Progenitor cell of endocrine pancreas (in vitro differentiated cells): ENCODE measurements around the gene CEBPA. TPM values are rescaled to one million over a fixed set of nuclear protein-coding genes. Genes with fewer than 3 reads are reported as not detected.
A peak's percentile ranks its signal among the peaks of the same experiment; 100 is the strongest.

Experiments
- DNase-seq: peaks from one replicate; pipeline ENCODE4 v3.0.0; 2021; ENCODE audit warnings: low spot score; ENCODE audit not compliant: unreplicated experiment
- H3K27ac Mint-ChIP-seq: 2 replicates; pipeline ENCODE4 v1.8.0; 2021; ENCODE audit warnings: mild to moderate bottlenecking, moderate library complexity, mixed read lengths
- H3K27me3 Mint-ChIP-seq: 2 replicates; pipeline ENCODE4 v1.8.0; 2021; ENCODE audit warnings: mixed read lengths
- H3K36me3 Mint-ChIP-seq: 2 replicates; pipeline ENCODE4 v1.8.0; 2022; ENCODE audit warnings: mixed read lengths; ENCODE audit not compliant: insufficient read depth
- H3K4me1 Mint-ChIP-seq: 2 replicates; pipeline ENCODE4 v1.8.0; 2021; ENCODE audit warnings: low read depth, mixed read lengths
- H3K4me3 Mint-ChIP-seq: 2 replicates; pipeline ENCODE4 v1.8.0; 2021; ENCODE audit warnings: low read depth, mild to moderate bottlenecking, moderate library complexity, mixed read lengths
- H3K9me3 Mint-ChIP-seq: 2 replicates; pipeline ENCODE4 v1.8.0; 2021; ENCODE audit warnings: low read depth, mixed read lengths
- total RNA-seq: library from RNA; stranded (reverse); gene quantifications from 2 replicates; pipeline ENCODE4 v1.2.1, GENCODE V29; 2021
- TF ChIP-seq, protein P1 (sequence below): fragments of 200-600 bp; sonication (generic); IDR thresholded peaks from one replicate; pipeline ENCODE4 v1.5.0; 2021; ENCODE audit warnings: antibody characterized with exemption, mild to moderate bottlenecking; ENCODE audit not compliant: unreplicated experiment

Gene CEBPA
- total RNA-seq, 1 donor from 2014 or later, result 12.3 TPM

DNA sequence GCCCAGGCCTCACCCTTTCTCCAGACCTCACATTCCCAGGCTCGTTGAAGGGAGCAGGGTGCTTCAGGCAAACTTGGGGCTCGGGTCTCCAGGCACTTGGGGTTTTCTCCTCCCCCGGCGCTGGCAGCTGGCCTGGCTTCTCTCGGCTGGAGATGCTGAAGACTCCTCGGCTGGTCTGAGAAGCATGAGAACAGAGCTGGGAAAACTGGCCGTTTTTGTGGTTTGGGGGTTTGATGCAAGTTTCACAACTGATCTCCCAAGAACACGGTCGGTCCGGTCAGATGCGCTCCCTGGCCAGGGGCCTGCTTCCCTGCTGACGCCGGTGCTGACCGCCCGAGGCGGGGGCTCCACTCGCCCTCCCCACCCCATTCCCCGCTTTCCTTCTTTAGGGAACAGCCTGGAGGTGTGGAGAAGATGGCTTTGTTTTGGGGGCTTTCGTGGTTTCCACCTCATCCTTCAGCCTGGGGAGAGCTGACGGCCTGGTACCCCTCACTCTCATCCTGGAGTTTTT is 35.3 kb downstream of the CEBPA start:
- no peak overlapping the region for H3K4me3 Mint-ChIP-seq
- H3K4me1 Mint-ChIP-seq, result no peaks in the 10 kb centered on the region
- no peak overlapping the region for H3K27ac Mint-ChIP-seq
- H3K36me3 Mint-ChIP-seq, result no peaks in the 10 kb centered on the region
- no peak for DNase-seq
- H3K9me3 Mint-ChIP-seq, result no peaks in the 10 kb centered on the region
- peaks cover 5% of the 10 kb centered on the region for H3K27me3 Mint-ChIP-seq
- TF ChIP-seq, protein P1, sequence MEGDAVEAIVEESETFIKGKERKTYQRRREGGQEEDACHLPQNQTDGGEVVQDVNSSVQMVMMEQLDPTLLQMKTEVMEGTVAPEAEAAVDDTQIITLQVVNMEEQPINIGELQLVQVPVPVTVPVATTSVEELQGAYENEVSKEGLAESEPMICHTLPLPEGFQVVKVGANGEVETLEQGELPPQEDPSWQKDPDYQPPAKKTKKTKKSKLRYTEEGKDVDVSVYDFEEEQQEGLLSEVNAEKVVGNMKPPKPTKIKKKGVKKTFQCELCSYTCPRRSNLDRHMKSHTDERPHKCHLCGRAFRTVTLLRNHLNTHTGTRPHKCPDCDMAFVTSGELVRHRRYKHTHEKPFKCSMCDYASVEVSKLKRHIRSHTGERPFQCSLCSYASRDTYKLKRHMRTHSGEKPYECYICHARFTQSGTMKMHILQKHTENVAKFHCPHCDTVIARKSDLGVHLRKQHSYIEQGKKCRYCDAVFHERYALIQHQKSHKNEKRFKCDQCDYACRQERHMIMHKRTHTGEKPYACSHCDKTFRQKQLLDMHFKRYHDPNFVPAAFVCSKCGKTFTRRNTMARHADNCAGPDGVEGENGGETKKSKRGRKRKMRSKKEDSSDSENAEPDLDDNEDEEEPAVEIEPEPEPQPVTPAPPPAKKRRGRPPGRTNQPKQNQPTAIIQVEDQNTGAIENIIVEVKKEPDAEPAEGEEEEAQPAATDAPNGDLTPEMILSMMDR, result no peak

DNA sequence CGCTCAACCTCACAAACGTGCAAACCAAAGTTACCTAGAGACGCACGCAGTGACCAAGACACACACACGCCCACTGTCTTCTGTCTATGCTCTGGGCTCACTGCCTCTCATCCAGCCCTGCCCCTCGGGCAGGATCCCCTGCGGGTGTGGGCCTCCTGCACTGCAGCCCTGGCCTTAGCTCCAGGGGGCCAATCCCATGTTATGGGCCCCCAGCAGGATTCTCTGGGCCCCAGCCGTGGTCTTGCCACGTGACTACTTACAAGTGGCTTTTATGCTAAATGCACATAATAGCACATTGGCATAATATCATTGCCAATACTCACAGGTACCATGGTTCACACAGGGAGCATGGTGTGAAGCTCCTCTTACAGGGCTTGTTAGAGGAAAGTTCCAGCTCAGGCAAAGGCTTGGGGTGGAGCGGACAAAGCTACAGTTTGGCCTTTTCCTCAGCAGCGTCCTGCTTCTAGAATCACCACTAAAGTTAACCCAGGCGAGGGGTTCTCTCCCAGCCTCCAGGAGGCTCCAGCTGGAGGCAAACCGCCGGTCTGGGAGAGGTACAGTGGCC is 37.4 kb downstream of the CEBPA start:
- TF ChIP-seq, protein P1, result no peak
- no peak overlapping the region for H3K4me3 Mint-ChIP-seq
- no peaks in the 10 kb centered on the region for H3K36me3 Mint-ChIP-seq
- no peaks in the 10 kb centered on the region for H3K9me3 Mint-ChIP-seq
- H3K27ac Mint-ChIP-seq, result no peak overlapping the region
- no peak for DNase-seq
- H3K27me3 Mint-ChIP-seq, result peaks cover 5% of the 10 kb centered on the region
- H3K4me1 Mint-ChIP-seq, result no peaks in the 10 kb centered on the region

DNA sequence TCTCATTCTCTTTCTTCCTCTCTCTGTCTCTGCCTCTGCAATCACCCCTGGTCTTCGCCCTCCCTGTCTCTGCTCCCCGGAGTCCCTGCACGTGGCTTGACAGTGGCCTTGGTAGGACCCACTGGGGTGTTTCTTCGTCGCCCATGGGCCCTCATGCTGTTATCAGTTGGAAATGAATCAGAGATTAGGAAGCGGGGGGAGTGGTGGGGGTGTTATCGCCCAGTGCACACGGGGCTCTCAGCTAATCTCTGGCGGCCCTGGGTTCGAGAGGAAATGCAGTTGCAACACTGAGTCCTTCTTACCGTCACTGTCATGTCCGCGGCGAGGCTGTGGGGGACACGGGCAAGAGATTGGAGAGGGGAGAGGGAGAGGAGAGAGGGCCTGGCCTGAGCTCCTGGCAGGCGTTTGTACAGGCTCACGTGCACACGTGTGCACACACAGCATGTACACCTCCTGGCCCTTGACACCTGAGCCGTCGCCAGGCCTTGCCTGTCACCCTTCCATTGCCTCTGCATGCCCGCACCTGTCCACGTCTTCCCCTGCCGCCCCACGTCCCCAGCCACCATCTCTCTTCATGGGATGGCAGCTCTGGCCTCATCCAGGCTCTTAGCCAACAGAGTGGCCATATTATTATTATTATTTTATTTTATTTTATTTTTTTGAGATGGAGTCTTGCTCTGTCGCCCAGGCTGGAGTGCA is 38.9 kb downstream of the CEBPA start:
- Mint-ChIP-seq H3K9me3 (no peaks in the 10 kb centered on the region), H3K36me3 (no peaks in the 10 kb centered on the region), H3K27me3 (peaks cover 5% of the 10 kb centered on the region), H3K4me3 (no peak overlapping the region), H3K27ac (peak overlapping the region; percentile 62), H3K4me1 (no peaks in the 10 kb centered on the region)
- TF ChIP-seq, protein P1, result no peak
- DNase-seq, result no peak

DNA sequence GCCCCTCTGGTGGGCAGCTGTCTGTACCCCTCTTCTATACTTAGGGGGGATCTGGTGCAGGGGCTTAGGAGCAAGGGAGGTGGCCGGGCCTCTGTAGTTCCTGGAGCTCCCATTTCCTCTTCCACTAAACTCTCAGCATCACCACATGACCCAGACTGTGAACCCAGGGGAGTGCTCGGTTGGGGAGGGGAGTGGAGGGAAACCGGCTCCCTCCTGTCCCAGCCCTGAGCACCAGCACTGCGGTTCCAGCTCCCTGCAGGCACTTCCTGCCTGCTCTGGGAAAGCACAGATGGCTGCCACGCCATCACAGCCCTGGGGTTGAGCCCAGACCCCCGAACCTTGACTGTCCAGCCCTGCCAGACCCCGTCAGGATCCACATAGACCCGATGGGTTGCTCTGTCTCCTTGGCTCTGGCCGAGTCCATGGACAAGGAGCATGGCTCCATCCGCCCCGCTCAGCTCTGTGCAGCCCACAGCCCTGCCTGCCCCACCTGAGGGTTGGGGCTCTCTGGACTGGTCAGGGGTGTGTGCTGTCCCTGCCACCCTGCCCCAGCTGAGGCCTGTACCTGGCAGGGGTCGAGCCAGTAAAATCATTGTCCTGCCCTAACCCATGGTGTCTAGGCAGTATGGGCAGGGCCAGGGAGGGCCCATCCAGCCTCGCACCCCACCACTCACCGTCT is 40.7 kb downstream of the CEBPA start:
- no peaks in the 10 kb centered on the region for H3K4me1 Mint-ChIP-seq
- TF ChIP-seq, protein P1, result no peak
- peaks cover 5% of the 10 kb centered on the region for H3K27me3 Mint-ChIP-seq
- no peak for DNase-seq
- no peak overlapping the region for H3K27ac Mint-ChIP-seq
- H3K36me3 Mint-ChIP-seq, result no peaks in the 10 kb centered on the region
- no peaks in the 10 kb centered on the region for H3K9me3 Mint-ChIP-seq
- H3K4me3 Mint-ChIP-seq, result no peak overlapping the region

DNA sequence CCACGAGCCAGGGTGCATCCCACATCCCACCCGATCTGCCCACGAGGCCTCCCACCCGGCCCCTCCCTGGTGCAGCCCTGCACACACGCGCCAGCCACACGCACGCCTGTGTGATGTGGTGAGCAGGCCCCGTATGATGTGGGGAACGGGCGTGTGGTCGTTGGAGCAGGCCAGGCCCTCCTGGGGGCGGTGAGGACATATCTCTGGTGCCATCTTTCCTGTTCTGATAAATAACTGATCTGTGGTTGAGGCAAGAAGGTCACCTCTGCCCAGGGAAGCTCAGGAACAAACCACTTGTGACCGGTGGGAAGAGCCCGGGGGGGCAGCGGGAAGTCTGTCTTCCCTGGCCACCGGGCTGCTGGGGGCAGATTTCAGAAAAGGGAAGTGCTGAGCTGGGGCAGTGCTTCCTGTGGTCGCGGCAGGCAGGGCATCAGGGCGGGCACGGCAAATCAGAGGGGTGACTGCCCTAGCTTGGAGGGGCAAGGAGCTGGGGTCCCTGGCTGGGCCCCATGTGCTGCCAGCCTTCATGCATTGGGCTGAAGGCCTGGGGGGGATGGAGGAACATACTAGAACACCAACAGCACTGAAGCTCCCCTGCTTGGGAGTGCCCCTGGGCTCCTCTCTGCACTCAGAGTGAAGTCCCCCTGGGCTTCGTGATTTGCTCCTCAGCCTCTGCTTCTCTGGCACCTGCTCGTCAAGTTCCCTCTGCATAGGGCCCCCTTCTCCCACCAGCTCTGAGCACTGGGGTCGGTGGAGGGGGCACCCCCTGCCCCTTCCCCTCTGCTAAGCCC is 41.5 kb downstream of the CEBPA start:
- Mint-ChIP-seq H3K27ac (peak overlapping the region; percentile 67), H3K9me3 (no peaks in the 10 kb centered on the region), H3K27me3 (peaks cover 5% of the 10 kb centered on the region), H3K4me3 (no peak overlapping the region), H3K4me1 (no peaks in the 10 kb centered on the region), H3K36me3 (no peaks in the 10 kb centered on the region)
- DNase-seq, result no peak
- TF ChIP-seq, protein P1, result no peak
